Activated gamma-delta T cell treated with anti-CD3 and anti-CD28 coated beads, Interleukin-2, amount 50 U/mL, for 16 hours (primary cell): ENCODE data around the gene LRRC4B.

Experiments
- DNase-seq: peaks from one replicate; pipeline ENCODE4 v3.0.0-alpha.2; 2020; ENCODE audit warnings: low read depth

Gene LRRC4B

GRCh38 chr19:50506700-50507099 lies 61.5 kb downstream of the LRRC4B start:
- no peak for DNase-seq

DNA sequence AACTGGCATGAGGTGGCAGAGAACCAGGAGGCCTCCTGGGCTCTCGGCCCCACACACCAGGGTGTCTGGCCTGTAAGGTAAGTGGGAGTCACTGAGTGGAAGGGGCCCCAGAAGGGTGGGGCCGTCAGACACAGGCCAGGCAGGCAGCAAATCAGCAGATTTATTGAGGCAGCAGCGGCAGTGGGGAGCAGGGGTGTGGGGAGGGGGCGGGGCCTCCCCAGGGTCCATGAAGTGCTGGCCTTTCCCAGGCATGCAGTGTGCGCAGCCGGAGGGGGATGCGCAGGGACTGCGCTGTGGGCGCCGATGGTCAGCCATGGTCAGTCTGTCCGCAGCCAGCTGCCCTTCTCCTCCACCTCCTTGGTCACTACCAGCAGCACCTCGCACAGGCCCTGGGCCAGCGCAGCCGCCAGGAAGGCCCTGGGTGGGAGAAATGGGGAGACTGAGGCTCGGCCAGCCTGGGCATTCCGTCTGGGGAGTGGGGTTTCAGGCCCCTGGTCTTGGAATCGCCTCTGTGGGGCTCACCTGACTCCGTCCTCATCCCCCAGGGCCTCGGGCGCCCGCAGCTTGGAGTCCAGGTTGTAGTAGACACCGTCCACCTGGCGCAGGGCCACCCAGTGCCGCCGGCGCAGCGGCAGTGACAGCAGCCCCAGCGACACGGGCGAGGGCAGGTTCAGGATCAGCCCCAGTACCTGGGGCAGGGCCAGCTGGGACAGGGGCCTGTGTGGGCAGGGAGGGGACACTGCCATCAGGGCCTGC lies 62.2 kb downstream of the LRRC4B start:
- no peak for DNase-seq

DNA sequence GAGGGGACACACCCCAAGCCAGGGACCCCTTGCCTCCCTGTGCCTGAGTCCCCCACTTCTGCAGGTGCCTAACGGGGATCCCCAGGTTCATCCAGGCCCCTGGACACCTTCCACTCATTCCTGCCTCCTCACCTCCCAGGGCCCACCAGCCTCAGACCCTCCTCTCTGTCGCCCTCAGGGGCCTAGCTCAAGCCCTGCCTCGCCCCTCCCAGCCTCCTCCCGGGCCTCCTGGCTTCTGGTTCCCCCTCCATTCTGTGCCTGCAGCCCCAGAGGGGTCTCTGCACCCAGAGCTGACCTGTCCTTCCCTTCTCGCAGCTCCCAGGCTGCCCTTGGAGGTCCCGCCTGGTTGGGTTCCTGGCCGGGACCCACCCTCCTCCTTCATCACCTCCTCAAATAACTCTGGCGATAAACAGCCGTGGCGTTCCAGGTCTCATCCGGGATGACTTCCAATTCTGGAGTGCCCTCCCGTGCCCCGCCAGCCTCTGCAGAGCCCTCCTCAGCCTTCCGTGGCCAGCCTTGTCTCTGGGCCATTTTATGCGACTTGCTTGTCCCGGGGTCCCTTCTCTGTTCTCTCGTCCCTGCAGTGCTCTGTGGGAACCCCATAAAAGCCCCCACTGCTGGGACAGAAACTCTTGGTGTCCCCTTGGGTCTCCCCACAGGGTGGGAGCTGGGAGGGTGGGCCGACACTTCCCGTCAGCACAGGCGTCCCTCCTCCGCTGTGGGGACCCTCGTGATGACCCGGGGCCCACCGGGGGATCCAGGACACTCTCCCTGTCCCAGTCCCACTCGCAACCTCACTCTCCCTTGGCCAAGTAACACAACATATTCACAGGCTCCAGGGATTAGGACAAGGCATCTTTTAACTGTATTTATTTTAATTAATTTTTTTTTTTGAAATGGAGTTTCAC lies 66.4 kb downstream of the LRRC4B start:
- no peak for DNase-seq

DNA sequence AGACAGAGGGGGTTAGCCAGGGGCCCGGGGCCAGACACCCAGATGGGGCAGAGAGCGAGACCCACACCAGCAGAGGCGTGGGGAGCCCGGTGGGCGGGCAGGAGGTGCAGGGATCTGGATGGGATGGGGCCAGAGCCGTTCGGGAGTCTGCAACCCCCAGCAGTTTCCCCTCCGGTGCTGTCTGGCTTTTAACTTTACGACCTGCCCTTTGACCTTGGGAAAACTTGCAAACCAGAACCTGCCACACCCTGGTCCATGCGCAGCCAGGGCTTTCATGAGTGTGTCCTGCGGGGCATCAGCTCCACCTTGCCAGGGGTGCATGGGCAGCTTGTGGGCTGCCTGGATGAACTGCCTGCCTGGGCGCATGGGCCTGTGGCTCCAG lies 67.1 kb downstream of the LRRC4B start:
- no peak for DNase-seq

DNA sequence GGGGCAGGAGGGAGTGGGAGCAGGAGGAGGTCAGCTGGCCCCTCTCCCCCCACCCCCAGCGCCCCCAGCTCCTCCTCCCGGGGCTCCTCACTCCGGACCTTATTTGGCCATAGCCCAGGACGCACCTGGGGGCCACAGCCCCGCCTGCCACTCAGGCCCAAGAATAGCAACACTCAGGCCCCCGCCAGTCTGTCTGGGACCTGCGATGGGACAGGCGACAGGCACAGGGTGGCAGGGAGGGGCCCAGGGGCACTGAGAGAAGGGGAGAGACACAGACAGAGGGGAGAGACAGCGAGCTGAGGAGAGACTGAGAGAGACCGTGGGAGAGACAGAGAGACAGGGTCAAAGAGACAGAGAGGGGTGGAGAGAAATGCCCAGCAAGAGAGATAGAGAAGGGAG lies 67.5 kb downstream of the LRRC4B start:
- DNase-seq, result no peak

GRCh38 chr19:50500060-50500752 lies 68.0 kb downstream of the LRRC4B start:
- DNase-seq, result no peak

DNA sequence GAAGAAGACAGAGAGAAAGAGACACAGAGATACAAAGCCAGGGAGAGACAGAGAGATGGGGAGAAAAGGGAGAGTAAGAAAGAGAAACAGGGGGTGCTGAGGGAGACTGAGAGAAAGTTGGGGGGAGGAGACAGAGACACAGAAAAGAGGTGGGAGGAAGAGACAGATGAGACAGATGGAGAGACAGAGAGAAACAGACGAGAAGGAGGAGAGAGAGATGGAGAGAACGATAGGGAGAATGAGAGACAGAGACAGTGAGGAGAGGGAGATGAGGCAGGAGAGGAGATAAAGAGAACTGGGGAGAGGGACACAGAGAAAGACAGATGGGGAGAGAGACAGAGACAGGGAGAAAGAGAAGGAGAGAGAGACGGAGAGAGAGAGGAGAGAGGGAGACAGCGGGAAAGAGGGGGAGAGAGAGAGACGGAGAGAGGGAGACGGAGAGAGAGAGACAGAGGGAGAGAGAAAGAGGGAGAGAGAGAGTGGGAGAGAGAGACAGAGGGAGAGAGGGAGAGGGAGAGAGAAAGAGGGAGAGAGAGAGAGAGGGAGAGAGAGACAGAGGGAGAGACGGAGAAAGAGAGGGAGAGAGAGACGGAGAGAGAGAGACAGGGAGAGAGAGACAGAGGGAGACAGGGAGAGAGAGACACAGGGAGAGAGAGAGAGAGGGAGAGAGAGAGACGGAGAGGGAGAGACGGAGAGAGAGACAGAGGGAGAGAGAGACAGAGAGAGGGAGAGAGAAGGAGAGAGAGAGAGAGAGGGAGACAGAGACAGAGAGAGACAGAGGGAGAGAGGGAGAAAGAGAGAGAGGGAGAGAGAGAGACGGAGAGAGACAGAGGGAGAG lies 69.8 kb downstream of the LRRC4B start:
- no peak for DNase-seq

- no peak for DNase-seq
Measured at GRCh38 chr19:50497022-50497405, 71.2 kb downstream of the LRRC4B start.

DNA sequence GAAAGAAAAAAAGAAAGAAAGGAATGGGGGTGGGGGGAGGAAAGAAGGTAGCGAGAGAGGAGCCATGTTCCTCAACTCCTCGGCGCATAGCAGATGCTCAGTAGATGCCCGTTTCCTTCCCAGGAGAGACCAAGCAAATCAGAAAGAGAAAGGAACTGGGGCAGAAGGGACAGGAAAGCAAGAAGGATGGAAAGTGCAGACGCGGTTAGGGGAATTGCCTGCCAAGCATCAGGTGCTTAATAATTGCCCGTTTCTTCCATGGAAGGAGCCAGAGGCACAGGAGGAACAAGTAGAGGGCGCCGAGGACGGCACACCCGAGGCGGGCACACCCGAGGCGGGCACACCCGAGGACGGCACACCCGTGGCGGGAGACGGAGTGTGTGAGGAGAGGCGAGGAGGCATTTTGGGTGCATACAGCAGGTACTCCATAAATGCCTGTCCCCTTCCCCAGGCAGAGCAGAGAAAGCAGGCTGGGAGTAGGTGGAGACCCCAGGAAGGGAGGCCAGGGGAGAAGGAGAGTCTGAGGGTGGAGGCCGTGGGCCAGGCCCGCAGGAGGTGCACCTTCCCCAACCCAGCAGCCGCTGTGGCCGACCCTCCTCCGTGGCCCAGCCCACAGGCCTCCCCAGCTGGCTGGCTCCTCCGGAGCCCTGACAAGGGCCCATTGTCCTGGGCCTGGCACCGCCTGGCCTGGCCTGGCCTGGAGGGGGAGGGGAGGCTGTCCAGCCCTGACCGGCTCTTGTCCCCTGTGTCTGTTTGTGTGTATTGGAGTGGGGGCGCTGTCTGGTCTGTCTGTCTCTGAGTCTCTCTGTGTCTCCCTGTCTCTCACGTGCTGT lies 71.8 kb downstream of the LRRC4B start:
- DNase-seq, result no peak

DNA sequence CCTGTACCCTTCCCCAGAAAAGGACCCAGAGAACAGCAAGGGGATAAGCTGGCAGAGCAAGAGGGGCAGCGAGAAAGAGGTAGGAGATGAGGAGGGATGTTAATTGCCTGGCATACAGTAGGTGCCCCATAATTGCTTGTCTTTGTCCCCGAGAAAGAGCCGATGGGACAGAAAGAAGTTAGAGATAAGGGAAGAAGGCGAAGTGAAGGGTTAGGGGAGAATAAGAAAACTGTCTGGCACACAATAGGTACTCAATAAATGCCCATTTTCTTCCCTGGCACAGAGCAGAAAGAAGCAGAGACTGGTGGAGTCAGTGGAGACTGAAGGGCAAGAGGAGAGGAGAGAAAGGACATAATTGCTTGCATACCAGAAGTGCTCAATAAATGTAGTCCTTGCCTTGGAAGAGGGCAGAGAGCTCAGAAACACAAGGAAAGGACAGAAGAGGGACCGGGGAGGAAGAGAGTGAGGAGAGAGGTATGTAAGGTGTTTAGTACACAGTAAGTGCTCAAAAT lies 73.2 kb downstream of the LRRC4B start:
- no peak for DNase-seq

- DNase-seq, result no peak
Measured at GRCh38 chr19:50494186-50495019, 73.8 kb downstream of the LRRC4B start.

DNA sequence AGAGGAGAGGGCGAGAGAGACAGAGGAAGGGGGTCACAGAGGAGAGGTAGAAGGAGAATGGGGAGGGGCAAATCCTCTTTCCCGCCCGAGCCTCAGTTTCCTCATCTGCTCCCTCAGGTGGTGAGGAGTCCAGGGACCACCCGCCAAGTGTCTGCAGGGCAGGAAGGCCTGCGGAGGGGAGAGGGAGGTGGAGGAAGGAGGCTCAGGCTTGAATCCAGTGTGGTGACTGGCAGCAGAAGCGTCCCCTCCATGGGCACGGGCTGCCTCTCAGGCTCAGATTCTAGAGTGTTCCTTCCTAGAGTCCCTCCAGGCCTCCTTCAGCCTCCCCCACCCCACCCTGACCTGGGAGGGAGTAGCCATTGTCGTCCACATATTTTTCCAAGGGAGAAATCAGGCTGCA lies 75.1 kb downstream of the LRRC4B start:
- DNase-seq, result no peak

DNA sequence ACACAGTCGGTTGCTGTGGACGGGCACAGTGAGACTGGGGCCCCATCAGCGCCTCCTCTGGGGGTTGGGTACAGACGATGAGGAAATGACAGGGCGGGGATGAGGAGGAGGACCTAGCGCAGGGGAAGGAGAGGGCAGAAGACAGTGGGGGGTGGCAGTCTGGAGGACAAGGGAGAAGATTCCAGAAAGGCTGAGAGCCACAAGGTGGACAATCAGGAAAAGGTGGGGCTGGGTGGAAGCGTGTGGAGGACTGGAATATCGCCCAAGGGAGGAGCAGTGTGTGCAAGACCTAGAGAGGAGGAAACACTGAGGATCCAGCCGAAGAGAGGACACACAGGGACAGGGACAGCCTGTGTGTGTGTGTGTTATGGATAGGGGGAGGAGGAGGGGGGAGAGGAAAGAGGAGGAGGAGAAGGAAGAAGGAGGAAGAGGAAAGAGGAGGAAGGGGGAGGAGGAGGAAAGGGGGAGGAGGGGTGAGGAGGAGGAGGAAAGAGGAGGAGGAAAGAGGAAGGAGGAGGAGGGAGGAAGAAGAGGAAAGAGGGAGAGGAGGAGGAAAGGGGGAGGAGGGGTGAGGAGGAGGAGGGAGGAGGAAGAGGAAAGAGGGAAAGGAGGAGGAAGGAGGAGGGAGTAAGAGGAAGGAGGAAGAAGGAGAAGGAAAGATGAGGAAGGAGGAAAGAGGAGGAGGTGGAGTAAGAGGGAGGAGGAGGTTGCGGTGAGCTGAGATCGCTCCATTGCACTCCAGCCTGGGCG lies 75.8 kb downstream of the LRRC4B start:
- DNase-seq, result no peak

GRCh38 chr19:50490991-50491472 lies 77.2 kb downstream of the LRRC4B start:
- no peak for DNase-seq

DNA sequence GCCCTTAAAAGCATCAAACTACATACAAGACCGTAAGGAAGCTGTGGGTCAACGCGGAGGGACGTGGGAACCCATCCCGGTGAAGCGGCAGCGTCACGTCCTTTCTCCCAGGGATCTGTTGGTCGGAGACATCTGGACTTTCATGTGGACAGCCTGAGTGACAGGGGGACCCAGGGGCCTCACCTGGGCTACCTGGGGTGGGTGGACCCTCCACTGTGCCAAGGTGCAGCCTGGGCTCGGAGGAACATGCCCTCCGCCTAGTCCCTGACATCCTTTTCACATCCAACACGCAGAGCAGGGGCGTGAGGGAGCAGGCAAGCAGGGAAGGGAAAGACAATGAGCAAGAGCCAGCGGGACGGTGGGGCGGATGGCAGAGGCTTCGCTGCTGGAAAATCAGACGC lies 77.8 kb downstream of the LRRC4B start:
- DNase-seq, result no peak

DNA sequence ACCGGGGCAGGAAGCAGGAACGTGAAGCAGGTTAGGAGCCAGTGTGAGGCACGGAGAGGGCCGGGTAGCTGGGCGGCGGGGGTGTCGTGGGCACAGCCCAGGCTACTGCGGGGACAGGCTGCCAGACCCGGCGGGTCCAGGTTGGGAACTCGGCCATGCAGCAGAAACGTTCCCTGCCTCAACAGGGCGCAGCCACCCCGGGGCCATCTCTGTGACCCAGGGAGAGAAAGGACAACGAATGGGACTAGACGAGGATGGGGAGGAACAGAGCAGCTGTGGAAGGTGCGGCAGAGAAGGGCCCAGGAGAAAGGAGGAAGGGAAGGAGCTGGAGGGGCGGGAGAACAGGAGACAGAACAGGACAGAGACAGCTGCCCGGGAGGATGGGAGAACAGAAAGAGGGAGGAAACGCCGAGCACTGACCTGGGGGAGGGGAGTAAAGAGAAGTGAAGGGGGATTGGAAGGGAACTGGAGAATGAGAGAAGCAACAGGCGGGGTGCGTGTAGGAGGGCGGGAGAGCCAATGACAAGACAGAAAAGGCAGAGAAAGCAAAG lies 78.7 kb downstream of the LRRC4B start:
- DNase-seq, result no peak

GRCh38 chr19:50488389-50489194 lies 79.6 kb downstream of the LRRC4B start:
- no peak for DNase-seq
